Endometrium (tissue), 2 donors: ENCODE measurements around the gene MCF2L.

ENCODE experiments used
- FAIRE-seq: peaks from 2 replicates; lab custom pipeline; 2012; peaks lifted over from hg19 to GRCh38; lab: Jason Lieb, UNC
- donor health status: control.
- donor health status: control.

MCF2L gene

GRCh38 chr13:113148940-113149503, 180.0 kb downstream of the MCF2L start:
- no peak for FAIRE-seq
